Tibial nerve (tissue), 3 donors: ENCODE measurements around the gene SERINC5.

ENCODE experiments used
- POLR2A ChIP-seq, 2 donors: fragments of 450-650 bp; IDR thresholded peaks; one replicate each; pipeline ENCODE4 v1.6.1; 2017; ENCODE audit warnings: antibody characterized with exemption in 2 of 2, mild to moderate bottlenecking in 2 of 2, moderate library complexity in 2 of 2
- TF ChIP-seq, protein P1 (sequence below), 5 experiments: fragments of 200-600 bp in 3 of 5; fragments of 450-650 bp in 2 of 5; sonication (generic) in 3 of 5; IDR thresholded peaks; one replicate each; pipeline ENCODE4 v1.5.1; 2016 to 2019; ENCODE audit warnings: antibody characterized with exemption in 5 of 5, mild to moderate bottlenecking in 3 of 5, moderate library complexity in 2 of 5

DNA sequence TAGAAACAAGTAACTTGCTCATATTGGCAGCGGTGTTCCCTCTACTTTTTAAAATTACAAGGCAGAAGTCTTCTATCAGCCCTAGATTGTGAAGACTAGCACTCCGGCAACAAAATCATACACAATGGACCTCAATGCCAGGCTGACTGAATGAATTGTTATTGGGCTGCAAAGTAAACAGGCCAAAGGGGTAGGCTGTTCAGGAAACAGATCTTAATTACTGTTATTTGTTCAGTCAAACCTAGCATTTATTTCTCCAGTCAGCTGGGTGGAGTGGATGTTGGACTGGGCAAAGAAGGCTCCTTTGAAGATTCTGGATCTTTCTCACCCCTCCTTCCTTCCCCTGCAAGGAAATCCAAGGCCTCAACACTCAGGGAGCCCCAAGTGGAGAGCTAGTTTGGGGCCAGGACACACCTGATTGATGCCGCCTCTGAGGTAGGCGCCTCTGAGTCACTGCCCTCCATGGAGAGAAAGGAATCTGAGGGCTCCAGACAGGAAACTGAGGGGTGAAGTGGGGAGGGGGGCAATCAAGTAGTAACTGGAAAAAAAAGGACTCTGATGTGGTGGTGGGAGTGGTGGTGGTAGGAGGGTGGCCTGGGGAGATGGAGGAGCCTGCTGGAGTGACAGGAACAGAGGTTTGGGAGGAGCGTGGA is 35.5 kb downstream of the SERINC5 start:
- TF ChIP-seq, protein P1, sequence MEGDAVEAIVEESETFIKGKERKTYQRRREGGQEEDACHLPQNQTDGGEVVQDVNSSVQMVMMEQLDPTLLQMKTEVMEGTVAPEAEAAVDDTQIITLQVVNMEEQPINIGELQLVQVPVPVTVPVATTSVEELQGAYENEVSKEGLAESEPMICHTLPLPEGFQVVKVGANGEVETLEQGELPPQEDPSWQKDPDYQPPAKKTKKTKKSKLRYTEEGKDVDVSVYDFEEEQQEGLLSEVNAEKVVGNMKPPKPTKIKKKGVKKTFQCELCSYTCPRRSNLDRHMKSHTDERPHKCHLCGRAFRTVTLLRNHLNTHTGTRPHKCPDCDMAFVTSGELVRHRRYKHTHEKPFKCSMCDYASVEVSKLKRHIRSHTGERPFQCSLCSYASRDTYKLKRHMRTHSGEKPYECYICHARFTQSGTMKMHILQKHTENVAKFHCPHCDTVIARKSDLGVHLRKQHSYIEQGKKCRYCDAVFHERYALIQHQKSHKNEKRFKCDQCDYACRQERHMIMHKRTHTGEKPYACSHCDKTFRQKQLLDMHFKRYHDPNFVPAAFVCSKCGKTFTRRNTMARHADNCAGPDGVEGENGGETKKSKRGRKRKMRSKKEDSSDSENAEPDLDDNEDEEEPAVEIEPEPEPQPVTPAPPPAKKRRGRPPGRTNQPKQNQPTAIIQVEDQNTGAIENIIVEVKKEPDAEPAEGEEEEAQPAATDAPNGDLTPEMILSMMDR (IDR thresholded peaks at IDR 0.05), result no peak
- TF ChIP-seq POLR2A (IDR thresholded peaks at IDR 0.05), result no peak
